H1 (cell line): ENCODE data around the gene ZNF366. TPM values are rescaled to one million over a fixed set of nuclear protein-coding genes. Genes with fewer than 3 reads are reported as not detected.

Experiments used
- CTCF ChIA-PET: fragments of 300-600 bp; sonication (Branson Sonifier 250); formaldehyde crosslinking; loops from one replicate; lab custom pipeline; 2021; ENCODE audit not compliant: partially characterized antibody; lab: Charles Lee
- POLR2A ChIA-PET: fragments of 300-600 bp; sonication (Branson Sonifier 250); formaldehyde crosslinking; loops from one replicate; lab custom pipeline; 2021; ENCODE audit warnings: inconsistent platforms; ENCODE audit not compliant: partially characterized antibody; lab: Charles Lee
- DNase-seq, 2 experiments: peaks; one replicate each; pipeline versions ENCODE4 v3.0.0 to v3.0.0-alpha.2; 2010 to 2022; ENCODE audit warnings: low spot score in 2 of 2, low read depth in 1 of 2, mixed read lengths in 1 of 2
- FAIRE-seq: peaks from 2 replicates; lab custom pipeline; 2011; peaks lifted over from hg19 to GRCh38; lab: Jason Lieb, UNC
- H2AFZ ChIP-seq: 2 replicates; pipeline ENCODE4 v1.8.1; 2012; ENCODE audit warnings: low read length, inconsistent platforms
- H2AK5ac ChIP-seq: 2 replicates; pipeline ENCODE4 v1.6.1; 2013; ENCODE audit warnings: low read depth, low read length
- H2BK120ac ChIP-seq: replicated peaks from 2 replicates; pipeline ENCODE3; 2013; ENCODE audit warnings: low read depth, low read length, inconsistent platforms
- H2BK12ac ChIP-seq: 2 replicates; pipeline ENCODE4 v1.6.1; 2013; ENCODE audit warnings: low read depth, low read length
- H2BK15ac ChIP-seq: 2 replicates; pipeline ENCODE4 v1.6.1; 2013; ENCODE audit warnings: low read length
- H2BK20ac ChIP-seq: 2 replicates; pipeline ENCODE4 v1.6.1; 2013; ENCODE audit warnings: low read length
- H2BK5ac ChIP-seq: 2 replicates; pipeline ENCODE4 v1.6.1; 2013; ENCODE audit warnings: low read depth, low read length
- H3K14ac ChIP-seq: 2 replicates; pipeline ENCODE4 v1.6.1; 2013; ENCODE audit warnings: inconsistent platforms; ENCODE audit not compliant: insufficient read length
- H3K18ac ChIP-seq: 2 replicates; pipeline ENCODE4 v1.6.1; 2013; ENCODE audit warnings: low read length; ENCODE audit errors: extremely low read depth
- H3K23ac ChIP-seq: 2 replicates; pipeline ENCODE4 v1.6.1; 2013; ENCODE audit warnings: inconsistent platforms; ENCODE audit not compliant: insufficient read length
- H3K23me2 ChIP-seq: 2 replicates; pipeline ENCODE4 v1.6.1; 2013; ENCODE audit warnings: low read depth, low read length
- H3K27ac ChIP-seq: 2 replicates; pipeline ENCODE4 v1.6.1; 2011; ENCODE audit warnings: low read depth, low read length, inconsistent platforms
- H3K27me3 ChIP-seq, 4 experiments: replicated peaks in 1 of 4; 1 replicate in 1 of 4; 2 replicates in 3 of 4; pipeline versions ENCODE4 v1.6.1 to v1.8.1; 2011 to 2013; ENCODE audit warnings: low read length in 3 of 4, mild to moderate bottlenecking in 3 of 4, inconsistent platforms in 2 of 4, mixed read lengths in 2 of 4, moderate library complexity in 1 of 4; ENCODE audit not compliant: control insufficient read depth in 3 of 4, insufficient read depth in 3 of 4; ENCODE audit errors: extremely low read depth in 1 of 4
- H3K36me3 ChIP-seq, 4 experiments: 2 replicates each; pipeline versions ENCODE4 v1.6.1 to v1.8.1; 2011 to 2013; ENCODE audit warnings: mild to moderate bottlenecking in 4 of 4, low read length in 3 of 4, moderate library complexity in 2 of 4, control low read depth in 1 of 4, inconsistent platforms in 1 of 4; ENCODE audit not compliant: insufficient read depth in 4 of 4, control insufficient read depth in 2 of 4
- H3K4ac ChIP-seq: replicated peaks from 2 replicates; pipeline ENCODE3; 2013; ENCODE audit warnings: low read length, low read depth, mixed read lengths, inconsistent platforms; ENCODE audit not compliant: insufficient read length
- H3K4me1 ChIP-seq, 4 experiments: replicated peaks in 1 of 4; 1 replicate in 1 of 4; 2 replicates in 3 of 4; pipeline versions ENCODE4 v1.6.1 to v1.8.1; 2011 to 2013; ENCODE audit warnings: low read length in 3 of 4, inconsistent platforms in 2 of 4, mixed read lengths in 1 of 4; ENCODE audit not compliant: insufficient read depth in 4 of 4, control insufficient read depth in 3 of 4
- H3K4me2 ChIP-seq, 2 experiments: 2 replicates each; pipeline versions ENCODE4 v1.6.1 to v1.8.1; 2011 to 2013; ENCODE audit warnings: low read depth in 2 of 2, low read length in 2 of 2, control low read depth in 1 of 2, inconsistent platforms in 1 of 2, mild to moderate bottlenecking in 1 of 2; ENCODE audit not compliant: insufficient read depth in 1 of 2
- H3K4me3 ChIP-seq, 4 experiments: fragments of 200-600, 300-600 bp in 1 of 4; sonication (generic), shearing (Covaris generic), sonication (Bioruptor Twin) in 1 of 4; 2 replicates each; pipeline versions ENCODE4 v1.5.1 to v1.8.1; 2011 to 2016; ENCODE audit warnings: low read length in 4 of 4, low read depth in 3 of 4, control low read depth in 2 of 4, inconsistent platforms in 2 of 4, mild to moderate bottlenecking in 2 of 4, mixed read lengths in 1 of 4, moderate library complexity in 1 of 4; ENCODE audit not compliant: insufficient read depth in 2 of 4; ENCODE audit errors: extremely low read depth in 1 of 4
- H3K56ac ChIP-seq: replicated peaks from 2 replicates; pipeline ENCODE3; 2013; ENCODE audit warnings: low read depth, mild to moderate bottlenecking, mixed read lengths, low read length, inconsistent platforms; ENCODE audit not compliant: insufficient read length
- H3K79me1 ChIP-seq: 2 replicates; pipeline ENCODE4 v1.6.1; 2013; ENCODE audit warnings: low read depth, low read length, control low read depth
- H3K79me2 ChIP-seq, 2 experiments: 2 replicates each; pipeline versions ENCODE4 v1.6.1 to v1.8.1; 2012 to 2013; ENCODE audit warnings: low read length in 2 of 2, mild to moderate bottlenecking in 2 of 2, inconsistent platforms in 1 of 2; ENCODE audit not compliant: insufficient read depth in 2 of 2, control insufficient read depth in 1 of 2
- H3K9ac ChIP-seq, 4 experiments: replicated peaks in 1 of 4; 1 replicate in 1 of 4; 2 replicates in 3 of 4; pipeline versions ENCODE4 v1.6.1 to v1.8.1; 2011 to 2013; ENCODE audit warnings: low read depth in 3 of 4, low read length in 3 of 4, control low read depth in 2 of 4, mild to moderate bottlenecking in 2 of 4, moderate library complexity in 2 of 4, inconsistent platforms in 1 of 4; ENCODE audit errors: extremely low read depth in 1 of 4
- H3K9me3 ChIP-seq, 2 experiments: 2 replicates each; pipeline versions ENCODE4 v1.6.1 to v1.8.1; 2012 to 2013; ENCODE audit warnings: mild to moderate bottlenecking in 2 of 2, moderate library complexity in 2 of 2, control low read depth in 1 of 2, inconsistent platforms in 1 of 2, low read depth in 1 of 2, low read length in 1 of 2, mixed read lengths in 1 of 2; ENCODE audit not compliant: insufficient read depth in 2 of 2
- H4K20me1 ChIP-seq, 2 experiments: replicated peaks in 1 of 2; 2 replicates each; pipeline versions ENCODE3 to v1.8.1; 2011 to 2013; ENCODE audit warnings: inconsistent platforms in 2 of 2, low read length in 2 of 2, mild to moderate bottlenecking in 1 of 2; ENCODE audit not compliant: insufficient read depth in 2 of 2, control insufficient read depth in 1 of 2
- H4K5ac ChIP-seq: 2 replicates; pipeline ENCODE4 v1.6.1; 2013; ENCODE audit warnings: low read length, low read depth, mixed read lengths, inconsistent platforms; ENCODE audit not compliant: insufficient read length
- H4K8ac ChIP-seq: 2 replicates; pipeline ENCODE4 v1.8.0; 2013; ENCODE audit warnings: mild to moderate bottlenecking, moderate library complexity, low read length, inconsistent platforms; ENCODE audit not compliant: insufficient read depth; ENCODE audit errors: extremely low read depth
- H4K91ac ChIP-seq: replicated peaks from 2 replicates; pipeline ENCODE3; 2013; ENCODE audit warnings: low read length, mixed read lengths, inconsistent platforms; ENCODE audit not compliant: insufficient read length
- CBX5 ChIP-seq: fragments of 300-800, 300-1000 bp; sonication (generic); IDR thresholded peaks from 2 replicates; pipeline ENCODE4 v1.7.1; 2016; ENCODE audit warnings: antibody characterized with exemption, low read length, low read depth
- CBX8 ChIP-seq: fragments of 300-800, 300-1000 bp; sonication (generic); IDR thresholded peaks from 2 replicates; pipeline ENCODE4 v1.7.1; 2016; ENCODE audit warnings: low read depth, low read length, borderline replicate concordance
- CTBP2 ChIP-seq: IDR thresholded peaks from 2 replicates; pipeline ENCODE4 v1.7.0; 2011; ENCODE audit warnings: borderline replicate concordance, mild to moderate bottlenecking, moderate library complexity, mixed read lengths, low read length; ENCODE audit not compliant: insufficient read depth, insufficient read length
- POU5F1 ChIP-seq: IDR thresholded peaks from 2 replicates; pipeline ENCODE4 v1.6.1; 2011; ENCODE audit warnings: low read depth, mild to moderate bottlenecking, low read length, moderate library complexity
- SAP30 ChIP-seq: fragments of 300-600 bp; sonication (generic); IDR thresholded peaks from 2 replicates; pipeline ENCODE4 v1.7.1; 2012; ENCODE audit warnings: low read length, moderate library complexity, mild to moderate bottlenecking, inconsistent platforms; ENCODE audit not compliant: insufficient read depth, insufficient replicate concordance
- SIN3A ChIP-seq, 2 experiments: IDR thresholded peaks in 1 of 2; conservative IDR thresholded peaks in 1 of 2; 2 replicates each; pipeline ENCODE4 v1.6.1; 2011 to 2012; ENCODE audit warnings: low read length in 2 of 2, improper control_type of control experiment in 1 of 2, low read depth in 1 of 2, mild to moderate bottlenecking in 1 of 2
- SIX5 ChIP-seq: IDR thresholded peaks from 2 replicates; pipeline ENCODE4 v1.6.1; 2011; ENCODE audit warnings: mild to moderate bottlenecking, low read depth, low read length
- SUZ12 ChIP-seq: fragments of 200-600 bp; sonication (generic); IDR thresholded peaks from 2 replicates; pipeline ENCODE4 v1.6.1; 2012; ENCODE audit warnings: mild to moderate bottlenecking, inconsistent platforms, low read length, moderate library complexity, mixed read lengths
- TCF12 ChIP-seq: IDR thresholded peaks from 2 replicates; pipeline ENCODE4 v1.6.1; 2011; ENCODE audit warnings: low read depth, mild to moderate bottlenecking, low read length
- polyA plus RNA-seq, 7 experiments: library from polyadenylated mRNA; depleted of rRNA in 3 of 7; stranded (reverse) in 5 of 7; unstranded in 2 of 7; fragments of >200 nt in 5 of 7; fragments of 200-250 nt in 2 of 7; gene quantifications; 1 replicate in 5 of 7; 2 replicates in 1 of 7; 4 replicates in 1 of 7; pipeline versions ENCODE4 v1.2.1 to v1.2.3, GENCODE V29; 2011 to 2013; ENCODE audit warnings: missing spikeins in 2 of 7, mixed read lengths in 2 of 7
- total RNA-seq: library from RNA; stranded (reverse); fragmentation: NEBNext Ultra II Directional; extraction: Animal tissue kit (Norgen Biotek cat#: 25700); gene quantifications from 2 replicates; pipeline ENCODE4 v1.2.1, GENCODE V29; 2021

Gene ZNF366
- total and polyA plus RNA-seq, 2 of the 8 experiments (the other 6 are each of a cell fraction or from before 2014, with no cell fraction given): not detected

DNA sequence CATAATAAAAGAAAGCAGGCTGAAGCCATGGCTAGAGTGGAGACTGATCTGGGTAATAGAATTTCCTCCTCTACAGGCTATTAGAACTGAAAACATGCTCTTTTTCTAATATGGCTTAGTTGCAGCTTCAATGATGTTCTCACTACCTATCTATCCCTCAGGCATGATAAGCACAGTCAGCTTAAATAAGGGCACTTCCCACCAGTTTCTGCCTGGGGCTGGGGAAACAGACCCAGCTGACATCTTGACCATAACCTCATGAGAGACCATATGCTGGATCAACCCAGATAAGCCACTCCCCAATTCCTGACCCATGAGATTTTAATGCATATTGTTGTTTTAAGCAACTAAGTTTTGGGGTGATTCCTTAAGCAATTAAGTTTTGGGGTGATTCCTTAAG, 81.2 kb downstream of the ZNF366 start:
- H2BK20ac ChIP-seq: no peak overlapping the region
- no peak overlapping the region for H3K4me2 ChIP-seq
- no peaks in the 10 kb centered on the region for H4K20me1 ChIP-seq
- H3K23me2 ChIP-seq: no peaks in the 10 kb centered on the region
- H2BK15ac ChIP-seq: no peak overlapping the region
- no peak overlapping the region for H3K27ac ChIP-seq
- H2AFZ ChIP-seq: no peak overlapping the region
- no peak overlapping the region for H2AK5ac ChIP-seq
- H2BK120ac ChIP-seq: no peak overlapping the region
- H3K36me3 ChIP-seq: no peaks in the 10 kb centered on the region
- no peak overlapping the region for H4K5ac ChIP-seq
- peaks cover 0 to 3% (median 0%) of the 10 kb centered on the region in 4 experiments; a peak in 1 of 7 replicates for H3K4me1 ChIP-seq
- no peak overlapping the region for H3K18ac ChIP-seq
- no peaks in the 10 kb centered on the region for H3K9me3 ChIP-seq
- H3K56ac ChIP-seq: no peak overlapping the region
- FAIRE-seq: no peak
- no peaks in the 10 kb centered on the region for H3K27me3 ChIP-seq
- no peak overlapping the region for H4K8ac ChIP-seq
- no peaks in the 10 kb centered on the region for H3K79me2 ChIP-seq
- H3K23ac ChIP-seq: no peak overlapping the region
- H3K9ac ChIP-seq: no peak overlapping the region
- no peaks in the 10 kb centered on the region for H3K79me1 ChIP-seq
- H2BK5ac ChIP-seq: no peak overlapping the region
- H3K14ac ChIP-seq: no peak overlapping the region
- no peak overlapping the region for H3K4ac ChIP-seq
- POLR2A ChIA-PET: no interaction called here
- CTCF ChIA-PET: interaction anchor here (1.2 kb wide), 1 partner anchor 23 kb away, joined by 6 read pairs; no protein-coding TSS in a partner anchor
- no peak overlapping the region for H3K4me3 ChIP-seq
- no peak for DNase-seq
- H2BK12ac ChIP-seq: no peak overlapping the region
- H4K91ac ChIP-seq: no peak overlapping the region
- no peak for TF ChIP-seq CTBP2
- no peak for TF ChIP-seq CBX8
- no peak for TF ChIP-seq SIN3A (conservative IDR thresholded peaks at IDR 0.05 in 1 of 2, IDR thresholded peaks at IDR 0.05 in 1 of 2; ENCODE audit: low read depth in 1 of 2, low read length in 2 of 2)
- TF ChIP-seq SUZ12: no peak
- TF ChIP-seq POU5F1: no peak
- no peak for TF ChIP-seq SAP30
- no peak for TF ChIP-seq TCF12
- no peak for TF ChIP-seq SIX5
- TF ChIP-seq CBX5: no peak
